ENCODE results near the gene CCDC102B. TPM values are rescaled to one million over a fixed set of nuclear protein-coding genes. Genes with fewer than 3 reads are reported as not detected.

The CCDC102B gene
- total RNA-seq, 1 experiment from 2014 or later = not detected

GRCh38 chr18:68818584-68818983 lies 20.7 kb downstream of the CCDC102B start:
- in situ Hi-C loops (cut with HindIII; ENCODE audit: low sequenced_read_pairs) = no loop called here
- DNase-seq (ENCODE audit: low spot score) = no peak

DNA sequence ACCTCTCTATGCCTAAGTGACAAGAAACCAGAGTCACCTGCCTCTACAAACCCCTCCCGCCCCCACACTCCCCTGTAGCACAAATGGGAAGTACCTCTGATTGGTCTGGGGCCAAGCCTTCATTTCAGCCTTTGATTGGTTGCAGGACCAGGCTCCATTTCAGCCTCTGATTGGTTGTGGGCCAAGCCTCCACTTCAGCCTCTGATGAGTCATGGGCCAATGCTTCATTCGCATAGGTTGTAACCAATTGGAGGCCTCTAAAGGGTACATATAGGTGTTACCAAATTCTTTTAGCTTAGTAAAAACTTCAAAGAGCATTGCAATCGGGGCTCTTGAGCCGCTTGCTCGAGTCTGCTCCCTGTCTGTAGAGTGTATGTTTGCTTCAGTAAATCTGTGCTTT lies 25.0 kb downstream of the CCDC102B start:
- DNase-seq (ENCODE audit: low spot score) = no peak
- in situ Hi-C loops (cut with HindIII; ENCODE audit: low sequenced_read_pairs) = no loop called here

- DNase-seq (ENCODE audit: low spot score) = no peak
- in situ Hi-C loops (cut with HindIII; ENCODE audit: low sequenced_read_pairs) = no loop called here
Measured at GRCh38 chr18:68826121-68826520, 28.2 kb downstream of the CCDC102B start.

GRCh38 chr18:68830256-68831045 lies 32.6 kb downstream of the CCDC102B start:
- in situ Hi-C loops (cut with HindIII; ENCODE audit: low sequenced_read_pairs) = no loop called here
- DNase-seq (ENCODE audit: low spot score) = no peak

DNA sequence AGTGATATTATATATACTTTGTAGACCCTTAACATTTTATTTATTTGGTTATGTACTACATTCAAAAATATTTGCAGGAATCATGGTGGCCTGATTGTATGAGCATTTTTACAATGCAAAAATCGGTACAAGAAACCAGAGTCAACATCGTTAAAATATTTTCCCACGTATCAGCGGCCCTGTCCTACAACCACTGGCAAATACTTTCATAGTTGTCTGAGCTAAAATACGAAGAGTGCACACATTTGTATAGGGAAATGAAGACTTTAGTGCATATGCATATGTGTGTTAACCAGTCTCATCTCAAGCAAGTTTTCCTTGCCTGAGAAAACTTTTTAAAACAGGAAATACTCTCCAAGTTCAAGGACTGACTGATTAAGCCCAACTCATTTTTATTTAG lies 35.9 kb downstream of the CCDC102B start:
- in situ Hi-C loops (cut with HindIII; ENCODE audit: low sequenced_read_pairs) = no loop called here
- DNase-seq (ENCODE audit: low spot score) = no peak

DNA sequence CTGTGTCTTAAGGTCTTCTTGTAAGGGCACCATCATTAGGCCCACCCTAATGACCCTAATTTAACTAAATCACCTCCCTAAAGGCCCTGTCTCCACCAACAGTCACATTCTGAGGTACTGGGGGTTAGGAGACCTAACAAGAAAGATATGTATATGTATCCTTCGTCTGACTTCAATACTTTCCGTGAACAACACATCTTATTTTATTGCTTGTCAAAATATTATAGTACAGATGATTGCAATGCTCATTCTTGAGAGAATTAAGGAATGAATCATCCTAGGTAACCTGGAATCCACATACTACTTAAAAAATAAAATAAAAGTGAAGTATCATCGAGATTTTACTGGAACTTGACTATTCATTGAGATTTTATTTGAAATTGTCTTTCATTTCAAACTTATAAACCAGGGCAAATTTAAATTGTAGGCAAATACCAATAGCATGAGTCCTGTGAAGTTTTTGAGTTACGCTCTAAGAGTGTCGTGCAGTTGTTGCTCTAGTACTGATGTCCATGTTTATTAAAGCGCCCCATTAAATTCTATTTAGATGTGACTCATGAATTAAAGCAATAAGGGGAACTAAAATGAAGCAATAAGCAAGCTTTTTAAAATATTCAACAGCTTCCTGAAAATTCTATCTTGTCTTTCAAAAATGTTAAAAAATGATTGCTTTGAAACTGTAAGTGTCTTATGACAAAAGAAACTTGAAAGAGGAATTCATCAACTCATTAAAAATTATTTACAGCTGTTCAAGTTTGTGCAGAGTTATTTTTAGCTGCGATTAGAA lies 40.0 kb downstream of the CCDC102B start:
- in situ Hi-C loops (cut with HindIII; ENCODE audit: low sequenced_read_pairs) = no loop called here
- DNase-seq (ENCODE audit: low spot score) = no peak

- in situ Hi-C loops (cut with HindIII; ENCODE audit: low sequenced_read_pairs) = no loop called here
- DNase-seq (ENCODE audit: low spot score) = no peak
Measured at GRCh38 chr18:68839701-68840100, 41.8 kb downstream of the CCDC102B start.

DNA sequence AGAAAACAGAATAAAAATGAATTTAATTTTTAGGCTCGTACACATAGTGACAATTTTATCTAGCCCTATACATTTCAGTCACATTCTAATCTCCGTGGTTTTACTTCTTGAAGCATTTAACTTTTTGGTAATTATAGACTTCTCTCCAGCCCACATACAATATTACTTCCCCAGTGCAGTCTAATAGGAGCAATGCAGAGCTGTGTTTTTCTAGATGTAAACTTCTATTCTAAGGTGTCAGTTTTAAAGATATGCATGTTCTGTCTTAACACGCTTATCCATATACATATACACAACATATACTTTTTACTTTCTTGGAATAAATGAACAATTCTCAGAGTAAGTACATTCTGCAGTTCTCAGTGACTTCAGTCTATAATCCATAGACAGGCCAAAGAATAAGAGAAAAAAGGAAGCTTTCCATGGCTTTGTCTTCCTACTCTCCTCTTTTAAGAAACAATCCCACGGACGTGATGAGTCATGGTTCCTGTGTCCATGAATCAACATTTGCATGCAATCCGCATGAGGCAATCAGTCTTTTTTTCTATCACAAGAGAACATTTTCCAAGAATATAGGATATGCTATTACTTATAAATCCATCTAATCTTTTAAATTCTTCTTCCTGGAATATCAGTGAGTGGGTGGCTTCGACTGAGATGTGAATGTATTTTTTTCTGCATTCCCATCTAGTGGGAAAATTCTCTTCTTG lies 42.8 kb downstream of the CCDC102B start:
- DNase-seq (ENCODE audit: low spot score) = no peak
- in situ Hi-C loops (cut with HindIII; ENCODE audit: low sequenced_read_pairs) = no loop called here

DNA sequence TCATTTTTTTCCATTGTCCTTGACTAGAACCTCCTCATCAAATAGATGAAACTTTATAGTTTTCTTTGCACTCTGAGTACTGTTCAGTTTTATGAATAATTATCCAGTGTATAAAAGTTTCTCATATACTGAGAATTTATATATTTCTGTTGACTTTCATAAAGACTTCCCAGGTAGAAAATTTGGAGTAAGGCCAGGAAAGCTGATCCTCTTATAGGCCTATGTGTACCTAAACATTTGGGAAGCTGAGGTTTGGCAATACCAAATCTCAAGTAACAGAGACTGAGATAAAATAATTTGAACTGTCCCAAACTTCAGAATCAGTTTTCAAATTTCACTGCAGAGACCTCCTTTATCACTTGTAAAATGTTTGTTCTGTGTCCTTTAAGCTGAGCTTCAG lies 43.4 kb downstream of the CCDC102B start:
- no peak for DNase-seq (ENCODE audit: low spot score)
- in situ Hi-C loops (cut with HindIII; ENCODE audit: low sequenced_read_pairs) = no loop called here

GRCh38 chr18:68842951-68843350 lies 45.1 kb downstream of the CCDC102B start:
- in situ Hi-C loops (cut with HindIII; ENCODE audit: low sequenced_read_pairs) = no loop called here
- no peak for DNase-seq (ENCODE audit: low spot score)

GRCh38 chr18:68843473-68844089 lies 45.7 kb downstream of the CCDC102B start:
- in situ Hi-C loops (cut with HindIII; ENCODE audit: low sequenced_read_pairs) = no loop called here
- DNase-seq (ENCODE audit: low spot score) = no peak

DNA sequence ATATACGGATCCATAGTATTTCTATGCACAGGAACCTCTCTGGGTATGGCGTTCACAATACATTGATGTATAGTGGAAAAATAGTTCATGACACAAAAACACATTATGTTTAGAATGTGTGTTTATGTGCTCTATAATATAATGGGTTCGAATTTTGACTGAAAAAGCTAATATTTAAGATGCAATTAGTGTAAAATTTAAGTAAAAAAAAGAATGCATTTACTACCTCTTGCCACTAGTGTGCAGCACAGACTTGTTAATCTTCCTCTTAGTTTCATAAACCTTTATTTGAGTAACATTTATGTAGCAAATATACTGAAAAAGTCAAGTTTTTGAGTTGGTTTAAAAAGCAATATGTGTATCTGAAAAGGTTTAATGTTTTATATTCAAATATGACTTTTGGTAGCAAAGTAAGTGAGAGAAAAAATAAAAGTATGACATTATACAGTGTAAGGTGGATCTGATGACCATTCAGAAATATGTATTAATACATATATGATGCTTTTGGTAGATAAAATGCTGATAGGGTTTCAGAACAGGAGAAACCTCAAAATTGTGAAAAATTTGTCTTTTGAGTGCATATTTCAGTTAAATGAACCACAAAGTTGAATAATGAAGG lies 49.4 kb downstream of the CCDC102B start:
- in situ Hi-C loops (cut with HindIII; ENCODE audit: low sequenced_read_pairs) = no loop called here
- peak; percentile 45 for DNase-seq (ENCODE audit: low spot score)

GRCh38 chr18:68848242-68848641 lies 50.4 kb downstream of the CCDC102B start:
- DNase-seq (ENCODE audit: low spot score) = no peak
- in situ Hi-C loops (cut with HindIII; ENCODE audit: low sequenced_read_pairs) = no loop called here

GRCh38 chr18:68854786-68855391 lies 57.0 kb downstream of the CCDC102B start:
- no peak for DNase-seq (ENCODE audit: low spot score)
- in situ Hi-C loops (cut with HindIII; ENCODE audit: low sequenced_read_pairs) = no loop called here

- in situ Hi-C loops (cut with HindIII; ENCODE audit: low sequenced_read_pairs) = no loop called here
- no peak for DNase-seq (ENCODE audit: low spot score)
Measured at GRCh38 chr18:68855491-68855890, 57.6 kb downstream of the CCDC102B start.

- no peak for DNase-seq (ENCODE audit: low spot score)
- in situ Hi-C loops (cut with HindIII; ENCODE audit: low sequenced_read_pairs) = no loop called here
Measured at GRCh38 chr18:68861365-68861764, 63.5 kb downstream of the CCDC102B start.

DNA sequence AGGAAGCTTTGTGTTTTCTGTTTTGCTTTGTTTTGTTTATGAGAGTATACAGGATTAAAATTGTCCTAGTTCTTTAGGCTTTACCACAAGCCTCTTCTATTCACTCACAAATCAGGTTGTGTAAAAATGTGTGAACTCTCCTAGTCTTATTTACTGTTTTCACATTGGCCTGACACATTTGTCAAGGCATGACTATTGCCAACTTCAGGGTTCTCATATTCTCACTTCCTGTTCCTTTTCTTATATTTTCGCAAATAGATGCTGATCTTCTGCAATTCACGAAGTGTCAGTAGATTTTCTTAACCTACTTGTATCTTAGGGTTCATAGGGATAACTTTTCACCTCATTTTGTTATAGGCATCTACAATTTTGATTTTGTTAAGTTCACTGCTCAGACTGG lies 67.1 kb downstream of the CCDC102B start:
- in situ Hi-C loops (cut with HindIII; ENCODE audit: low sequenced_read_pairs) = no loop called here
- DNase-seq (ENCODE audit: low spot score) = no peak

- DNase-seq (ENCODE audit: low spot score) = no peak
- in situ Hi-C loops (cut with HindIII; ENCODE audit: low sequenced_read_pairs) = no loop called here
Measured at GRCh38 chr18:68865503-68865902, 67.6 kb downstream of the CCDC102B start.

- no peak for DNase-seq (ENCODE audit: low spot score)
- in situ Hi-C loops (cut with HindIII; ENCODE audit: low sequenced_read_pairs) = no loop called here
Measured at GRCh38 chr18:68873003-68873402, 75.1 kb downstream of the CCDC102B start.
